ENCODE data around the gene ZNF835. TPM values are rescaled to one million over a fixed set of nuclear protein-coding genes. Genes with fewer than 3 reads are reported as not detected.
"Not testable (repeated sequence)": the region's sequence is repeated elsewhere in the genome, so short reads cannot be mapped to it uniquely, and the experiment has no call there.

ZNF835 gene
- total and polyA plus RNA-seq, 3 experiments from 2014 or later = 1.3 to 4.7 (median 4.1) TPM

DNA sequence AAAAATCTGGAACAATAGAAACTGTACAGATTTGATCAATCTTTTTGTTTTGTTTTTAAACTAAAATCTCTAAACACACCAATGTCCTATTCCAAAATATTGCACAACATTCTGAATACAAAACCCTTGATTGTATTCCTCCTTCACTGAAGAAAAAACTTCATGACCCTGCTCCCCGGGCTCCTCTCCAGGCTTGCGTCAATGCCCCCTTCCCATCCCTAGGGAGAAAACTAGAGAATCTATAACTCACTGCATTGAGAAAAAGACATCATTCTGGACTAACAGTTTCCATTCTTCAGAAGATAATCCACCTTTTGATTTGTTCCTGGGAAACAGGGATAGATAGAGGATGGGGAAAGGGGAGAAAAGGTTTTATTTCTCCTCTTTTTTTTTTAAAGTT, 1.1 kb upstream of the ZNF835 start:
- POLR2A ChIA-PET; H3K4me1 ChIP-seq (ENCODE audit: insufficient read depth, low read length); H3K4me3 ChIP-seq (ENCODE audit: low read length); H3K27ac ChIP-seq (ENCODE audit: low read depth, low read length); DNase-seq; H3K27me3 Mint-ChIP-seq; H3K27me3 ChIP-seq (ENCODE audit: insufficient read depth, low read length, poor library complexity, severe bottlenecking); H3K4me3 Mint-ChIP-seq; CTCF ChIA-PET; H3K27ac Mint-ChIP-seq; H3K9me3 ChIP-seq (ENCODE audit: low read length); H3K36me3 ChIP-seq (ENCODE audit: insufficient read depth, low read length): not testable (repeated sequence)
- peaks cover 7 to 20% (median 8%) of the 10 kb centered on the region in 3 donors for H3K4me1 Mint-ChIP-seq
- H3K9me3 Mint-ChIP-seq = peaks cover 0 to 33% (median 30%) of the 10 kb centered on the region in 5 donors
- H3K36me3 Mint-ChIP-seq = peaks cover 0 to 11% (median 3%) of the 10 kb centered on the region in 3 donors

DNA sequence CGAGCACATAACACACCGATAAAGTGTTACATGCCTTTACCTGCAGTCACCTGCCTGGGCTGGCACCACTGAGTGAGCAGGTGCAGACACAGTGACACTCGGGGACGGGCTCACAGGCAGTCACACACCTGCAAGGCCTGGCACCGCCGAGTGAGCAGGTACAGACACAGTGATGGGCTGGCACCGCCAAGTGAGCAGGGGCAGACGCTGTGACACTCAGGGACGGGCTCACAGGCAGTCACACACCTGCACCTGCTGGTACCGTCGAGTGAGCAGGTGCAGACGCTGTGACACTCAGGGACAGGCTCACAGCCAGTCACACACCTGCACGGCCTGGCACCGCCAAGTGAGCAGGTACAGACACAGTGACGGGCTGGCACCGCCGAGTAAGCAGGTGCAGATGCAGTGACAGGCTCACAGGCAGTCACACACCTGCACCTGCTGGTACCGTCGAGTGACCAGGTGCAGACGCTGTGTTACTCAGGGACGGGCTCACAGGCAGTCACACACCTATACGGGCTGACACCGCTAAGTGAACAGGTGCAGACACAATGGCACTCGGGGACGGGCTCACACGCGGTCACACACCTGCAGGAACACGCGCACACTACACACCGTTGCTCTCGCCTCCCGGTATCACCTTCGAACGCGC, 470 bp downstream of the ZNF835 start:
- H3K4me1 Mint-ChIP-seq = peaks cover 7 to 21% (median 8%) of the 10 kb centered on the region in 3 donors
- Histone ChIP-seq H3K4me1 (ENCODE audit: insufficient read depth, low read length) (peaks cover 5% of the 10 kb centered on the region), H3K4me3 (ENCODE audit: low read length) (peak overlapping the region; percentile 40), H3K27ac (ENCODE audit: low read depth, low read length) (no peak overlapping the region), H3K9me3 (ENCODE audit: low read length) (peaks cover 5% of the 10 kb centered on the region), H3K36me3 (ENCODE audit: insufficient read depth, low read length) (no peaks in the 10 kb centered on the region), H3K27me3 (ENCODE audit: insufficient read depth, low read length, poor library complexity, severe bottlenecking) (no peaks in the 10 kb centered on the region)
- H3K36me3 Mint-ChIP-seq = peaks cover 0 to 4% (median 3%) of the 10 kb centered on the region in 3 donors
- POLR2A ChIA-PET = no interaction called here
- H3K27me3 Mint-ChIP-seq = peaks cover 4 to 8% of the 10 kb centered on the region in 2 donors
- peak overlapping the region; percentile 10 to 89 (median 86) for H3K4me3 Mint-ChIP-seq
- H3K9me3 Mint-ChIP-seq = peaks cover 0 to 33% (median 28%) of the 10 kb centered on the region in 5 donors
- peak overlapping the region in 5 of 8 donors; percentile 65 to 87 (median 71) for H3K27ac Mint-ChIP-seq
- no peak for DNase-seq
- CTCF ChIA-PET = no interaction called here

DNA sequence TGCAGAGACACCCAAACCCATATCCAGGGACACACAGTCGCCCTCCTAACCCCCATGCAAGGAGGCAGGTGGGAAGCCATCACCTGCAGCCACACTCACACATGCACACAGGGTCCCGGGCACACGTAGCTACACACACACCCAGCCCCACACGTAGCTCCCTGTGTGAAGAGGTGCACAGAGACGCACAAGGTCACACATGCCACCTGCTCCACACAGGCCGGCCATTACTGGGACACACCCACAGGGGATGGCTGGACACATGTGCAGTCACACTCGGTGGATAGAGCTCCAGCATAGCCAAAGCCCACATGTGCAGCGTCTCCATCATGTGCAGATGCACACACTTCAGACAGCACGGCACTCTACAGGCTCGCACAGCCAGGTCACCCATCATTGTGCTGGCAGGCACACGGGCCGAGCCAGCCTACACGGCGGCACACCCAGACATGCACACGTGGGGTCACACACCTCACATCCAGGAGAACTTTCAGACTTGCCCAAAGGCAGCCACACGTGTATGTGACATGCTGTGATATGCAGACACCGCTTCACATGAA, 1.1 kb downstream of the ZNF835 start:
- POLR2A ChIA-PET = no interaction called here
- H3K27ac ChIP-seq (ENCODE audit: low read depth, low read length) = no peak overlapping the region
- no peak for DNase-seq
- Mint-ChIP-seq H3K9me3 (peaks cover 0 to 38% (median 30%) of the 10 kb centered on the region in 5 donors), H3K27ac (peak overlapping the region in 1 of 8 donors; percentile 63), H3K36me3 (peaks cover 0 to 5% (median 4%) of the 10 kb centered on the region in 3 donors), H3K4me3 (peak overlapping the region in 6 of 7 donors; percentile 59 to 89 (median 85)), H3K4me1 (peaks cover 7 to 21% (median 8%) of the 10 kb centered on the region in 3 donors), H3K27me3 (peaks cover 4 to 8% of the 10 kb centered on the region in 2 donors)
- H3K27me3 ChIP-seq (ENCODE audit: insufficient read depth, low read length, poor library complexity, severe bottlenecking) = no peaks in the 10 kb centered on the region
- H3K4me1 ChIP-seq (ENCODE audit: insufficient read depth, low read length) = peaks cover 5% of the 10 kb centered on the region
- H3K36me3 ChIP-seq (ENCODE audit: insufficient read depth, low read length) = no peaks in the 10 kb centered on the region
- peak overlapping the region; percentile 40 for H3K4me3 ChIP-seq (ENCODE audit: low read length)
- H3K9me3 ChIP-seq (ENCODE audit: low read length) = peaks cover 5% of the 10 kb centered on the region
- CTCF ChIA-PET = no interaction called here

DNA sequence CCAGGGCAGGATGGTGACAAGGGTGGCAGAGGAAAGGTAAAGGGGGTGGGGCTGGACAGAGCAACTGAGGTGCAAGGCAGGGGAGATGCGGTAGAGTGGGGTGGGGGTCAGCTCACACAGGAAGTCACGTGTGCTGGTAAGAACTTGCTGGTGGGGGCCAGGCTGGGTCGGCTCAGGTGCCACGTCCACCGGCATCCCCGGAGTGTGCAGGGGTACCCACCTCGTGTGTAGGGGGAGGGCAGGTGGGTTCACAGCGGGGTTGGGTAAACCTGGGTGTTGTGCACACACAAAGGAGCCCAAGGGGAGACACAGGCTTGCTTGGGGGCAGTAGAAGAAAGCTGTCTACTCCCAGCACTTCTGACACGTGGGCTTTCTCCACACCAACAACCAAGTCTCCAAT, 2.9 kb downstream of the ZNF835 start:
- H3K27ac Mint-ChIP-seq = no peak overlapping the region
- Histone ChIP-seq H3K36me3 (ENCODE audit: insufficient read depth, low read length) (no peaks in the 10 kb centered on the region), H3K27me3 (ENCODE audit: insufficient read depth, low read length, poor library complexity, severe bottlenecking) (no peaks in the 10 kb centered on the region), H3K27ac (ENCODE audit: low read depth, low read length) (no peak overlapping the region), H3K9me3 (ENCODE audit: low read length) (peaks cover 9% of the 10 kb centered on the region), H3K4me3 (ENCODE audit: low read length) (no peak overlapping the region), H3K4me1 (ENCODE audit: insufficient read depth, low read length) (peaks cover 5% of the 10 kb centered on the region)
- H3K4me1 Mint-ChIP-seq = peaks cover 7 to 21% (median 8%) of the 10 kb centered on the region in 3 donors
- no peak for DNase-seq
- POLR2A ChIA-PET = no interaction called here
- CTCF ChIA-PET = no interaction called here
- peaks cover 4 to 8% of the 10 kb centered on the region in 2 donors for H3K27me3 Mint-ChIP-seq
- peaks cover 0 to 40% (median 27%) of the 10 kb centered on the region in 5 donors for H3K9me3 Mint-ChIP-seq
- H3K4me3 Mint-ChIP-seq = no peak overlapping the region
- peaks cover 0 to 14% (median 4%) of the 10 kb centered on the region in 3 donors for H3K36me3 Mint-ChIP-seq

DNA sequence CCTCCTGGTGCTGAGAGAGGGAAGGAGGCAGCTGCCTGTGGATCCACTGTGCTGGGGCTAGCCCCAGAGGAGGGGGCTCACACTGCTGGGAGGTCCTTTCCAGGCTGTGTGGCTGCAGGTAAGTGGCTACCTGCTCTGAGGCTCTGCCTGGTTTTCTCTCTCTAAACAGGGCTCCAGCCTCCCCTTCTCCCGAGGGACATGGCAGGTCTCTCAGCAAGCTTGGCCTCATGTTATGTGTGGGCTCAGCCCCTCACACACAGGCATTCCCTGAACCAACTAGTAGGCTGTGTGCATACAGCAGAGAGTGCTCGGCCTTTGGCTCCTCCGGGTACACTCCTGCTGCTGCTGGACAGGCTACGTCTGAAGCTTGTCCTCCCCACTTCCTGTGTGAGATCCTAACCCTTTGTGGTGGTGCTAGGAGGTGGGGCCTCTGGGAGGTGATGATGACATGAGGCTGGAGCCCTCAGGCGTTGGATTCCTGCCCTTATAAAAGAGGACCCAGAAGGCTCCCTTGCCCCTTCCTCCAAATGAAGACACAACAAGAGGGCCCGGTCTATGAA, 4.2 kb downstream of the ZNF835 start:
- Mint-ChIP-seq H3K9me3 (peaks cover 1 to 50% (median 33%) of the 10 kb centered on the region in 5 donors), H3K4me1 (peaks cover 7 to 21% (median 8%) of the 10 kb centered on the region in 3 donors), H3K27ac (peak overlapping the region in 1 of 8 donors; percentile 74), H3K36me3 (peaks cover 0 to 17% (median 6%) of the 10 kb centered on the region in 3 donors), H3K4me3 (no peak overlapping the region), H3K27me3 (peaks cover 4 to 8% of the 10 kb centered on the region in 2 donors)
- no peak for DNase-seq
- H3K4me1 ChIP-seq (ENCODE audit: insufficient read depth, low read length) = peaks cover 5% of the 10 kb centered on the region
- no peak overlapping the region for H3K4me3 ChIP-seq (ENCODE audit: low read length)
- no peak overlapping the region for H3K27ac ChIP-seq (ENCODE audit: low read depth, low read length)
- no peaks in the 10 kb centered on the region for H3K27me3 ChIP-seq (ENCODE audit: insufficient read depth, low read length, poor library complexity, severe bottlenecking)
- H3K36me3 ChIP-seq (ENCODE audit: insufficient read depth, low read length) = no peaks in the 10 kb centered on the region
- peaks cover 9% of the 10 kb centered on the region for H3K9me3 ChIP-seq (ENCODE audit: low read length)
- ChIA-PET CTCF (no interaction called here), POLR2A (no interaction called here)

DNA sequence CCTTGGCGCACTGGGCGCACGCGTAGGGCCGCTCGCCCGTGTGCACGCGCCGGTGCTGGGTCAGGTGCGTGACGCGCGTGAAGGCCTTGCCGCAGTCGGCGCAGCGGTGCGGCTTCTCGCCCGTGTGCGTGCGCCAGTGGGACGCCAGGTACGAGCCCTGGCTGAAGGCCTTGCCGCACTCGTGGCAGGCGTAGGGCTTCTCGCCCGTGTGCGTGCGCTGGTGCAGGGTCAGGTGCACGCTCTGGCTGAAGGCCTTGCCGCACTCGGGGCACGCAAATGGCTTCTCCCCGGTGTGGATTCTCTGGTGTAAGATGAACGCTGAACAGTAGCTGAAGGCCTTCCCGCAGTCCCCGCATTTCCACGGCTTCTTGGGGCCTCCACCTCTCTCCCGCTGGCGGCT, 7.0 kb downstream of the ZNF835 start:
- ChIA-PET POLR2A (no interaction called here), CTCF (no interaction called here)
- H3K9me3 Mint-ChIP-seq = peaks cover 6 to 61% (median 36%) of the 10 kb centered on the region in 5 donors
- peaks cover 1 to 19% (median 11%) of the 10 kb centered on the region in 3 donors for H3K36me3 Mint-ChIP-seq
- no peak for DNase-seq
- H3K27me3 Mint-ChIP-seq = peaks cover 0 to 6% of the 10 kb centered on the region in 2 donors
- peaks cover 0 to 9% (median 0%) of the 10 kb centered on the region in 3 donors for H3K4me1 Mint-ChIP-seq
- no peak overlapping the region for H3K4me3 Mint-ChIP-seq
- Histone ChIP-seq H3K4me3 (ENCODE audit: low read length) (no peak overlapping the region), H3K27ac (ENCODE audit: low read depth, low read length) (no peak overlapping the region), H3K27me3 (ENCODE audit: insufficient read depth, low read length, poor library complexity, severe bottlenecking) (no peaks in the 10 kb centered on the region), H3K4me1 (ENCODE audit: insufficient read depth, low read length) (no peaks in the 10 kb centered on the region), H3K9me3 (ENCODE audit: low read length) (peaks cover 21% of the 10 kb centered on the region), H3K36me3 (ENCODE audit: insufficient read depth, low read length) (no peaks in the 10 kb centered on the region)
- no peak overlapping the region for H3K27ac Mint-ChIP-seq

DNA sequence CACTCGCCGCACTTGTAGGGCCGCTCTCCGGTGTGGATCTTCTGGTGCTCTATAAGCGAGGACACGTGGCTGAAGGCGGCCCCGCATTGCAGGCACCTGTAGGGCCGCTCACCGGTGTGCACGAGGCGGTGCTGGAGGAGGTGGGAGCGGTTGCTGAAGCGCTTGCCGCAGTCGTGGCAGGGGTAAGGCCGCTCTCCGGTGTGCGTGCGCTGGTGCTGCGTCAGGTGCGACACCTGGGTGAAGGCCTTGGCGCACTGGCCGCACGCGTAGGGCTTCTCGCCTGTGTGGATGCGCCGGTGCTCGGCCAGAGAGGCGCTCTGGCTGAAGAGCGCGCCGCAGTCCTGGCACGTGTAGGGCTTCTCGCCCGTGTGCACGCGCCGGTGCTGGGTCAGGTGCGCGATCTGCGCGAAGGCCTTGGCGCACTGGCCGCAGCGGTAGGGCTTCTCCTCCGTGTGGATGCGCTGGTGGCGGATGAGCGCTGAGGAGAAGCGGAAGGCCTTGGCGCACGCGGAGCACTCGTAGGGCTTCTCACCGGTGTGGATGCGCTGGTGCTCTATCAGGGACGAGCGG, 7.5 kb downstream of the ZNF835 start:
- H3K27me3 ChIP-seq (ENCODE audit: insufficient read depth, low read length, poor library complexity, severe bottlenecking) = no peaks in the 10 kb centered on the region
- Mint-ChIP-seq H3K36me3 (peaks cover 3 to 19% (median 11%) of the 10 kb centered on the region in 3 donors), H3K4me1 (peaks cover 0 to 7% (median 0%) of the 10 kb centered on the region in 3 donors), H3K27me3 (peaks cover 0 to 6% of the 10 kb centered on the region in 2 donors), H3K9me3 (peaks cover 6 to 66% (median 38%) of the 10 kb centered on the region in 5 donors), H3K27ac (no peak overlapping the region), H3K4me3 (no peak overlapping the region)
- peaks cover 21% of the 10 kb centered on the region for H3K9me3 ChIP-seq (ENCODE audit: low read length)
- no peak overlapping the region for H3K27ac ChIP-seq (ENCODE audit: low read depth, low read length)
- no peaks in the 10 kb centered on the region for H3K4me1 ChIP-seq (ENCODE audit: insufficient read depth, low read length)
- CTCF ChIA-PET = no interaction called here
- H3K4me3 ChIP-seq (ENCODE audit: low read length) = no peak overlapping the region
- POLR2A ChIA-PET = no interaction called here
- no peak for DNase-seq
- H3K36me3 ChIP-seq (ENCODE audit: insufficient read depth, low read length) = no peaks in the 10 kb centered on the region

DNA sequence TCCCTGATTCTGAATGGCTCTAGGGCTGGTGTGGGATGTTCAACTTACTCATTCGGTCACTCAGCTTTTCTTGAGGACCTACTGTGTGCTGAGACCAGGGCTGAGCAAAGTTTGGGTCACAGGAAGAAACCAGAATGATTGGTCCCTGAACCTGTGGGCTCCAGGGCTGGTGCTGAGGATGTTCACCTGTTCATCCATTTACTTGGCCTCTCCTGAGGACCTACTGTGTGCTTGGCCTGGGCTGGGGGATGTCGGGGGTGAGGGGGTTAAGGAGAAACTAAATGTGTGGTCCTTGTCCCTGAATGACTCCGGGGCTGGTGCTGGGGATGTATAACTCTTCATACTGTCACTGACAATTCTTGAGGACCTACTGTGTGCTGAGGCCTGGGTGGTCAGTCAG, 10.3 kb downstream of the ZNF835 start:
- Mint-ChIP-seq H3K27me3 (no peaks in the 10 kb centered on the region), H3K27ac (no peak overlapping the region), H3K4me3 (no peak overlapping the region), H3K4me1 (no peaks in the 10 kb centered on the region), H3K9me3 (peaks cover 14 to 70% (median 41%) of the 10 kb centered on the region in 5 donors), H3K36me3 (peaks cover 6 to 18% (median 7%) of the 10 kb centered on the region in 3 donors)
- H3K4me3 ChIP-seq (ENCODE audit: low read length) = no peak overlapping the region
- CTCF ChIA-PET = no interaction called here
- no peak for DNase-seq
- no peaks in the 10 kb centered on the region for H3K27me3 ChIP-seq (ENCODE audit: insufficient read depth, low read length, poor library complexity, severe bottlenecking)
- no peak overlapping the region for H3K27ac ChIP-seq (ENCODE audit: low read depth, low read length)
- POLR2A ChIA-PET = no interaction called here
- no peaks in the 10 kb centered on the region for H3K36me3 ChIP-seq (ENCODE audit: insufficient read depth, low read length)
- no peaks in the 10 kb centered on the region for H3K4me1 ChIP-seq (ENCODE audit: insufficient read depth, low read length)
- peaks cover 16% of the 10 kb centered on the region for H3K9me3 ChIP-seq (ENCODE audit: low read length)

Data from CD8-positive, alpha-beta memory T cell (primary cell).